ENCODE measurements around the gene SMC6.

DNA sequence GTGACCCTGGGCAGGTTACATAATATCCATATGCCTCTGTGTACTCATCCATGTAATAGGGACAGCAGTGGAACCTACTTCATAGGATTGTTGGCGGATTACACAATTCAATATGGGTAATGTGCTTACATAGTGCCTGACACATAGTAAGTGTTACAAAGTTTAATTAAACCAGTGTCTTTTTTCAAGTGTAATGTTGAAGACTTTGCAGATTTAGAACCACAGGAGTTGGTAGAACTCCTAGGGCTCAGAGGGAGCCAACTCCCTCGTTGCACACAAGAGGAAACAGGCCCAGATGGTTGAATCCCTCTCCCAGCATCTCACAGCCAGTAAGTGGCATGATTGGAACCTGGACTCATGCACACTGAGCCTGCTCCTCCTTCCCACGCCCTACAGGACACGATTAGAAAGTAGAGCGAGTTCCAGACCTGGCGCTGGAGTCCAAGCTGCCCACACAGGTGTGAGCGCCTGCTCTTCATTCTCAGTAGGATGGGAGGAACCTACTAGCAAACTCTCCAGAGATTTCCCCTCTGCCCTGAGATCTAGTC, 115.3 kb downstream of the SMC6 start:
- no peak for TF ChIP-seq POLR2A (IDR thresholded peaks at IDR 0.05)
- TF ChIP-seq, protein P1, sequence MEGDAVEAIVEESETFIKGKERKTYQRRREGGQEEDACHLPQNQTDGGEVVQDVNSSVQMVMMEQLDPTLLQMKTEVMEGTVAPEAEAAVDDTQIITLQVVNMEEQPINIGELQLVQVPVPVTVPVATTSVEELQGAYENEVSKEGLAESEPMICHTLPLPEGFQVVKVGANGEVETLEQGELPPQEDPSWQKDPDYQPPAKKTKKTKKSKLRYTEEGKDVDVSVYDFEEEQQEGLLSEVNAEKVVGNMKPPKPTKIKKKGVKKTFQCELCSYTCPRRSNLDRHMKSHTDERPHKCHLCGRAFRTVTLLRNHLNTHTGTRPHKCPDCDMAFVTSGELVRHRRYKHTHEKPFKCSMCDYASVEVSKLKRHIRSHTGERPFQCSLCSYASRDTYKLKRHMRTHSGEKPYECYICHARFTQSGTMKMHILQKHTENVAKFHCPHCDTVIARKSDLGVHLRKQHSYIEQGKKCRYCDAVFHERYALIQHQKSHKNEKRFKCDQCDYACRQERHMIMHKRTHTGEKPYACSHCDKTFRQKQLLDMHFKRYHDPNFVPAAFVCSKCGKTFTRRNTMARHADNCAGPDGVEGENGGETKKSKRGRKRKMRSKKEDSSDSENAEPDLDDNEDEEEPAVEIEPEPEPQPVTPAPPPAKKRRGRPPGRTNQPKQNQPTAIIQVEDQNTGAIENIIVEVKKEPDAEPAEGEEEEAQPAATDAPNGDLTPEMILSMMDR (IDR thresholded peaks at IDR 0.05 in 4 of 5, conservative IDR thresholded peaks at IDR 0.05 in 1 of 5), result no peak
